CD8-positive, alpha-beta memory T cell (primary cell): Measurements from ENCODE around the gene HOMER2. TPM values are rescaled to one million over a fixed set of nuclear protein-coding genes. Genes with fewer than 3 reads are reported as not detected.

Source experiments
- CTCF ChIA-PET: fragments of 350-600 bp; sonication (Branson Sonifier 250); formaldehyde crosslinking; loops from one replicate; lab custom pipeline; 2021; ENCODE audit warnings: antibody characterized with exemption; lab: Charles Lee
- POLR2A ChIA-PET: fragments of 350-600 bp; sonication (Branson Sonifier 250); formaldehyde crosslinking; loops from one replicate; lab custom pipeline; 2021; ENCODE audit warnings: antibody characterized with exemption; lab: Charles Lee
- DNase-seq, 5 donors: peaks; one replicate each; pipeline versions ENCODE4 v3.0.0 to v3.0.0-alpha.2; 2020 to 2022; ENCODE audit warnings: mixed read lengths in 1 of 5
- H3K27ac ChIP-seq: one replicate; pipeline ENCODE4 v1.7.0; 2013; ENCODE audit warnings: low read depth, mild to moderate bottlenecking, low read length, moderate library complexity
- H3K27me3 ChIP-seq: 2 replicates; pipeline ENCODE4 v1.7.0; 2013; ENCODE audit warnings: low read length, mild to moderate bottlenecking; ENCODE audit not compliant: insufficient read depth, poor library complexity, severe bottlenecking
- H3K36me3 ChIP-seq: 2 replicates; pipeline ENCODE4 v1.7.0; 2013; ENCODE audit warnings: mild to moderate bottlenecking, low read length, moderate library complexity; ENCODE audit not compliant: insufficient read depth
- H3K4me1 ChIP-seq: 2 replicates; pipeline ENCODE4 v1.7.0; 2013; ENCODE audit warnings: mild to moderate bottlenecking, low read length, moderate library complexity; ENCODE audit not compliant: insufficient read depth
- H3K4me3 ChIP-seq: 2 replicates; pipeline ENCODE4 v1.7.0; 2013; ENCODE audit warnings: mild to moderate bottlenecking, low read length
- H3K9me3 ChIP-seq: 2 replicates; pipeline ENCODE4 v1.7.0; 2013; ENCODE audit warnings: mild to moderate bottlenecking, low read length
- H3K27ac Mint-ChIP-seq, 8 donors: one replicate each; pipeline ENCODE4 v1.8.0; 2020 to 2021; ENCODE audit warnings: mixed read lengths in 8 of 8, mild to moderate bottlenecking in 6 of 8, inconsistent platforms in 3 of 8, moderate library complexity in 3 of 8
- H3K27me3 Mint-ChIP-seq, 2 donors: one replicate each; pipeline ENCODE4 v1.8.0; 2020 to 2021; ENCODE audit warnings: mixed read lengths in 2 of 2, mild to moderate bottlenecking in 1 of 2, moderate library complexity in 1 of 2
- H3K36me3 Mint-ChIP-seq, 3 donors: one replicate each; pipeline ENCODE4 v1.8.0; 2020 to 2021; ENCODE audit warnings: mixed read lengths in 3 of 3, inconsistent platforms in 1 of 3, mild to moderate bottlenecking in 1 of 3
- H3K4me1 Mint-ChIP-seq, 3 donors: one replicate each; pipeline ENCODE4 v1.8.0; 2020 to 2021; ENCODE audit warnings: mixed read lengths in 3 of 3, inconsistent platforms in 1 of 3, mild to moderate bottlenecking in 1 of 3
- H3K4me3 Mint-ChIP-seq, 7 donors: one replicate each; pipeline ENCODE4 v1.8.0; 2020 to 2021; ENCODE audit warnings: mixed read lengths in 7 of 7, mild to moderate bottlenecking in 6 of 7, moderate library complexity in 4 of 7, inconsistent platforms in 2 of 7
- H3K9me3 Mint-ChIP-seq, 5 donors: one replicate each; pipeline ENCODE4 v1.8.0; 2020 to 2022; ENCODE audit warnings: mixed read lengths in 5 of 5, mild to moderate bottlenecking in 3 of 5, moderate library complexity in 2 of 5, inconsistent platforms in 1 of 5
- polyA plus RNA-seq: library from polyadenylated mRNA; unstranded; fragments of 300-500 nt; fragmentation: Illumina TruSeq; gene quantifications from one replicate; pipeline ENCODE4 v1.2.3, GENCODE V29; 2021
- total RNA-seq, 2 experiments: library from RNA; stranded (reverse); gene quantifications; one replicate each; pipeline ENCODE4 v1.2.3, GENCODE V29; 2021

The HOMER2 gene
- total and polyA plus RNA-seq, 3 experiments from 2014 or later: 1.6 to 14.1 (median 13.6) TPM

DNA sequence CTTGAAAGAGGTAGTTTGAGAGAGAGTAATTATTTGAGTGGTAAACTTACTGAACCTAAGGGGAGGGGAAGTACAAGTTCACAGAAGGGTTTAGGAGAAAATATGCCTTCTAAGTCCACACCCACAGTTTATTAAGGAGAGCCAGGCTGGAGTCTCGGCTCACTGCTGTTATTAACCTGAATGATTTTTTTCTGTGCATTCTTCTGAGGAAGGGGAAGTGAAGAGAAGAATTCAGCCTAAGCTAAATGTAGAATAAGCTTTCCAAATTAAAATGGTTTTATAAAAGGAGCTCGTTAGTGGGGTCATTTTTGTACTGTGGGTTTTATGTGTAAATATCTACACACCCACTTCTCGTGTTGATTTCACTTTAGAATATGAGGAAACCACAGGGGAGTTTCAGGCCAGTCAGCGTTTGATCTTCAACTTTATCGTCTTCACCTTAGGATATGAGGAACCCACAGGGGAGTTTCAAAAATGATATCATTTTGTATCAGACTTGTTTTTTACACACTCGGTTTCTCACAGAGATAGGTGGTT lies 141.6 kb downstream of the HOMER2 start:
- Mint-ChIP-seq H3K9me3 (no peaks in the 10 kb centered on the region), H3K4me3 (peak overlapping the region; percentile 88 to 96 (median 95)), H3K4me1 (peaks cover 43 to 50% (median 49%) of the 10 kb centered on the region in 3 donors), H3K27me3 (peaks cover 0 to 2% of the 10 kb centered on the region in 2 donors), H3K27ac (peak overlapping the region; percentile 93 to 100 (median 98)), H3K36me3 (peaks cover 3 to 45% (median 8%) of the 10 kb centered on the region in 3 donors)
- Histone ChIP-seq H3K27me3 (no peaks in the 10 kb centered on the region), H3K36me3 (peaks cover 8% of the 10 kb centered on the region), H3K9me3 (no peaks in the 10 kb centered on the region), H3K4me1 (peaks cover 33% of the 10 kb centered on the region), H3K4me3 (peak overlapping the region; percentile 68), H3K27ac (peak overlapping the region; percentile 91)
- DNase-seq: peak; percentile 13 to 81 (median 78)
- CTCF ChIA-PET: interaction anchor here (1.0 to 2.0 kb wide), 3 partner anchors 10 to 271 kb away, joined by 3 to 11 read pairs (median 3); partner anchors contain the start of gene RPS17
- POLR2A ChIA-PET: interaction anchor here (0.9 to 3.0 kb wide), 6 partner anchors 61 to 271 kb away, joined by 3 to 17 read pairs (median 4); partner anchors contain the start of genes CPEB1, RAMAC and RPS17

- ChIA-PET CTCF (interaction anchor here (1.0 to 2.0 kb wide), 3 partner anchors 10 to 270 kb away, joined by 3 to 11 read pairs (median 3); partner anchors contain the start of gene RPS17), POLR2A (interaction anchor here (0.9 to 3.0 kb wide), 8 partner anchors 60 to 270 kb away, joined by 3 to 19 read pairs (median 6); partner anchors contain the start of genes CPEB1, RAMAC and RPS17)
- H3K4me1 ChIP-seq: peaks cover 28% of the 10 kb centered on the region
- H3K36me3 Mint-ChIP-seq: peaks cover 3 to 38% (median 8%) of the 10 kb centered on the region in 3 donors
- peak overlapping the region; percentile 88 to 96 (median 95) for H3K4me3 Mint-ChIP-seq
- H3K4me3 ChIP-seq: peak overlapping the region; percentile 68
- H3K27ac Mint-ChIP-seq: peak overlapping the region; percentile 93 to 100 (median 98)
- DNase-seq: peak in 4 of 5 donors; percentile 8 to 56 (median 42)
- H3K27ac ChIP-seq: peak overlapping the region; percentile 91
- H3K36me3 ChIP-seq: peaks cover 2% of the 10 kb centered on the region
- H3K27me3 ChIP-seq: no peaks in the 10 kb centered on the region
- H3K4me1 Mint-ChIP-seq: peaks cover 36 to 44% (median 42%) of the 10 kb centered on the region in 3 donors
- H3K27me3 Mint-ChIP-seq: peaks cover 0 to 3% of the 10 kb centered on the region in 2 donors
- H3K9me3 Mint-ChIP-seq: no peaks in the 10 kb centered on the region
- H3K9me3 ChIP-seq: no peaks in the 10 kb centered on the region
Observed at GRCh38 chr15:82810061-82810889, 142.2 kb downstream of the HOMER2 start.

DNA sequence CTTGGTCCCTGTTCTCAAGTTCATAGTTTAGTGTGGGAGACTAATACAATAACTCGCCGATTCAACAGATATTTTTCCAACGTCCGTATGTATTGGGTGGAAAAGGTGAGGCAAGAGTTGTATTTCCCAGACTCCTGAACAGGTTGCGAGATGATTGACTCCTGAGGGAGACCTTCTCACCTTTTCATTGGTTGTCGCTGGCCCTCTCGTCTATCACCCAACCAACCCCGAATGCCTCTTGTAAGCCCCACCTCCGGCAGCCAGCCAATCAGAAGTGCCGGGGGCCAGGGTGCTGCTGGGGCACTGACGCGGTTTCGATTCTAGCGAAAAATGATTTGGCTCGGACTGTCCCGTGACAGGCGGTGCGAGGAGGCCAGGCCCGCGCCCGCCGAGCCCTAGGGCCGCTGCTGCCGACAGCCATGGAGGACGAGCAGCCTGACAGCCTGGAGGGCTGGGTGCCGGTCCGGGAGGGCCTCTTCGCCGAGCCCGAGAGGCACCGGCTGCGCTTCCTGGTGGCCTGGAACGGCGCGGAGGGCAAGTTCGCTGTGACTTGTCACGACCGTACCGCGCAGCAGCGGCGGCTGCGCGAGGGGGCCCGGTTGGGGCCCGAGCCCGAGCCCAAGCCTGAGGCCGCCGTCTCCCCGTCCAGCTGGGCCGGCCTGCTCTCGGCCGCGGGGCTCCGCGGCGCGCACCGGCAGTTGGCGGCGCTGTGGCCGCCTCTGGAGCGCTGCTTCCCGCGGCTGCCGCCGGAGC lies 143.0 kb downstream of the HOMER2 start, which contains the start of gene WHAMM:
Gene WHAMM (plus strand): TSS at position 321 of the 753 bp plus-strand sequence. CDS start 99 bp downstream, at position 420.
- peak within 1 kb of the TSS; percentile 93 to 100 (median 98) for H3K27ac Mint-ChIP-seq
- peak; percentile 93 to 98 (median 96) for DNase-seq
- no peaks in the 10 kb centered on the region for H3K9me3 ChIP-seq
- H3K27me3 Mint-ChIP-seq: peaks cover 0 to 3% of the 10 kb centered on the region in 2 donors
- peak within 1 kb of the TSS; percentile 91 for H3K27ac ChIP-seq
- H3K4me3 Mint-ChIP-seq: peak within 1 kb of the TSS; percentile 88 to 96 (median 95)
- H3K27me3 ChIP-seq: no peaks in the 10 kb centered on the region
- ChIA-PET CTCF (interaction anchor here (1.0 to 2.0 kb wide), 3 partner anchors 9 to 269 kb away, joined by 3 to 11 read pairs (median 4); partner anchors contain the start of genes CPEB1 and RPS17), POLR2A (interaction anchor here (1.1 to 3.0 kb wide), 7 partner anchors 59 to 269 kb away, joined by 3 to 19 read pairs (median 6); partner anchors contain the start of genes CPEB1, RAMAC and RPS17)
- peaks cover 27% of the 10 kb centered on the region for H3K4me1 ChIP-seq
- peak within 1 kb of the TSS; percentile 68 for H3K4me3 ChIP-seq
- no peaks in the 10 kb centered on the region for H3K9me3 Mint-ChIP-seq
- H3K4me1 Mint-ChIP-seq: peaks cover 34 to 39% (median 38%) of the 10 kb centered on the region in 3 donors
- H3K36me3 ChIP-seq: no peaks in the 10 kb centered on the region
- peaks cover 3 to 33% (median 6%) of the 10 kb centered on the region in 3 donors for H3K36me3 Mint-ChIP-seq

GRCh38 chr15:82808634-82809041 lies 143.9 kb downstream of the HOMER2 start:
- Mint-ChIP-seq H3K27ac (peak overlapping the region; percentile 90 to 96 (median 93)), H3K27me3 (peaks cover 3 to 6% of the 10 kb centered on the region in 2 donors), H3K4me3 (peak overlapping the region in 6 of 7 donors; percentile 49 to 94 (median 84)), H3K9me3 (no peaks in the 10 kb centered on the region), H3K36me3 (peaks cover 3 to 25% (median 6%) of the 10 kb centered on the region in 3 donors), H3K4me1 (peaks cover 27 to 31% (median 31%) of the 10 kb centered on the region in 3 donors)
- H3K4me1 ChIP-seq: peaks cover 27% of the 10 kb centered on the region
- DNase-seq: no peak
- POLR2A ChIA-PET: interaction anchor here (1.4 to 1.8 kb wide), 2 partner anchors 58 to 177 kb away, joined by 4 to 8 read pairs; partner anchors contain the start of gene RAMAC
- H3K4me3 ChIP-seq: peak overlapping the region; percentile 68
- no peaks in the 10 kb centered on the region for H3K27me3 ChIP-seq
- H3K36me3 ChIP-seq: no peaks in the 10 kb centered on the region
- no peaks in the 10 kb centered on the region for H3K9me3 ChIP-seq
- CTCF ChIA-PET: interaction anchor here (1.0 to 1.4 kb wide), 2 partner anchors 42 to 161 kb away, joined by 4 read pairs; partner anchors contain the start of gene CPEB1
- peak overlapping the region; percentile 91 for H3K27ac ChIP-seq

DNA sequence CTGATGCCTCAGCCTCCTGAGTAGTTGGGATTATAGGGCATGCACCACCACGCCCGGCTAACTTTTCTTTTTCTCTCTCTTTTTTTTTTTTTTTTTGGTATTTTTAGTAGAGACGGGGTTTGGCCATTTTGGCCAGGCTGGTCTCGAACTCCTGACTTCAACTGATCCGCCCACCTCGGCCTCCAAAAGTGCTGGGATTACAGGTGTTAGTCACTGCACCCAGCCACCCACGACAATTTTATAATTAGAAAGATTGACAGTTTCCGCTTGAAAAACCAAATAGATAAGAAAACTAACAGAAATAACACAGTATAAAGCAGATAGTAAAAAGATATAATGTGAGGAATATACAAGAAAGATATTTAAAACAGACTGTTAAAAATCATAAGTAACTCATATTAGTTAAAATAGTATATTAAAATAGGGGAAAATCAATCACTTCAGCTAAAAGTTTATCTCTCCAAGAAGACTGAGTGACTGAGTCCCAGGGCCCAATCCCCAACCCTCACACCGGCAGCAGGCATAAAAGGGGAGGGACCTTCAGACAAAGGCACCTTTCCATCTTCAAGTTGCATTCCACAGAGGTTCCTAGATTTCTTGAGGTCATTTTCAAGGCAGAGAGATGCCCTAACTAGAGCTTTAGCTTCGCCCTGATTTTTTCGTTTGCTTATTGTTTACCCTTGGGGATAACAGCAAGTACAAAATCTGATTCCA lies 144.4 kb downstream of the HOMER2 start:
- peaks cover 3 to 22% (median 6%) of the 10 kb centered on the region in 3 donors for H3K36me3 Mint-ChIP-seq
- no peaks in the 10 kb centered on the region for H3K9me3 Mint-ChIP-seq
- no peaks in the 10 kb centered on the region for H3K9me3 ChIP-seq
- H3K27me3 Mint-ChIP-seq: peaks cover 3 to 11% of the 10 kb centered on the region in 2 donors
- ChIA-PET CTCF (interaction anchor here (1.4 kb wide), 1 partner anchor 42 kb away, joined by 4 read pairs; no protein-coding TSS in a partner anchor), POLR2A (interaction anchor here (1.4 kb wide), 1 partner anchor 58 kb away, joined by 4 read pairs; no protein-coding TSS in a partner anchor)
- H3K27ac ChIP-seq: no peak overlapping the region
- peaks cover 24% of the 10 kb centered on the region for H3K4me1 ChIP-seq
- DNase-seq: no peak
- H3K27ac Mint-ChIP-seq: peak overlapping the region in 4 of 8 donors; percentile 59 to 96 (median 86)
- H3K36me3 ChIP-seq: no peaks in the 10 kb centered on the region
- peak overlapping the region in 3 of 7 donors; percentile 29 to 49 (median 45) for H3K4me3 Mint-ChIP-seq
- no peaks in the 10 kb centered on the region for H3K27me3 ChIP-seq
- H3K4me3 ChIP-seq: no peak overlapping the region
- H3K4me1 Mint-ChIP-seq: peaks cover 24 to 31% (median 30%) of the 10 kb centered on the region in 3 donors

GRCh38 chr15:82805994-82806406 lies 146.5 kb downstream of the HOMER2 start, which contains the start of gene FSD2:
FSD2 (minus strand) TSS chr15:82806069; CDS start chr15:82787390, 18,679 bp downstream.
- Histone ChIP-seq H3K4me3 (no peak within 1 kb of the TSS), H3K27ac (no peak within 1 kb of the TSS), H3K36me3 (no peaks in the 10 kb centered on the region), H3K4me1 (peaks cover 9% of the 10 kb centered on the region), H3K9me3 (no peaks in the 10 kb centered on the region), H3K27me3 (no peaks in the 10 kb centered on the region)
- POLR2A ChIA-PET: no interaction called here
- H3K27ac Mint-ChIP-seq: peak within 1 kb of the TSS in 1 of 8 donors; percentile 55
- DNase-seq: no peak
- H3K9me3 Mint-ChIP-seq: no peaks in the 10 kb centered on the region
- H3K27me3 Mint-ChIP-seq: peaks cover 11 to 30% of the 10 kb centered on the region in 2 donors
- H3K4me1 Mint-ChIP-seq: peaks cover 9 to 12% (median 10%) of the 10 kb centered on the region in 3 donors
- CTCF ChIA-PET: no interaction called here
- peak within 1 kb of the TSS in 1 of 7 donors; percentile 5 for H3K4me3 Mint-ChIP-seq
- peaks cover 0 to 7% (median 0%) of the 10 kb centered on the region in 3 donors for H3K36me3 Mint-ChIP-seq
